Urothelium cell line (cell line): Measurements from ENCODE around the gene CNTN2.

Experiments used
- DNase-seq: peaks from one replicate; pipeline ENCODE4 v3.0.0; 2011; ENCODE audit warnings: low spot score, mixed read lengths
- FAIRE-seq: peaks from 2 replicates; lab custom pipeline; 2011; peaks lifted over from hg19 to GRCh38; lab: Jason Lieb, UNC

CNTN2 gene

DNA sequence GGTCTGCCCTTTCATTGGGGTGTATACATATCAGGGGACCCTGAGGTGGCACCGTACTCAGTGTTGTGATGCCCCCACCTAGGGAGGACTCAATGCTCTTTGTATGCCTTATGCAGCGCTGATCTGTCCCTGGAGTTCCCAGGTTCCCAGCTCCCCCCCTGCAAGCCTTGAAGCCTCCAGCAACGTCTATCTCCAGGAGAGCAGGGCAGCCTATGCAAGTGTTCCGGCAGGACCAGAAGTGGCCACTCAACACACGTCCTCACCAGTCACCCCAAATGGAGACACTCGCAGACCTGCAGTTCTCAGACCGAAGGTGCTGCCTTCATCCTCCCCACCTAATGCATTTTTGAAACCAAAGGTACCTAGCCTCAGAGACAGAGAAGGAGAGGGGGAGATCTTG, 25.2 kb upstream of the CNTN2 start:
- FAIRE-seq (no peak), DNase-seq (no peak)

DNA sequence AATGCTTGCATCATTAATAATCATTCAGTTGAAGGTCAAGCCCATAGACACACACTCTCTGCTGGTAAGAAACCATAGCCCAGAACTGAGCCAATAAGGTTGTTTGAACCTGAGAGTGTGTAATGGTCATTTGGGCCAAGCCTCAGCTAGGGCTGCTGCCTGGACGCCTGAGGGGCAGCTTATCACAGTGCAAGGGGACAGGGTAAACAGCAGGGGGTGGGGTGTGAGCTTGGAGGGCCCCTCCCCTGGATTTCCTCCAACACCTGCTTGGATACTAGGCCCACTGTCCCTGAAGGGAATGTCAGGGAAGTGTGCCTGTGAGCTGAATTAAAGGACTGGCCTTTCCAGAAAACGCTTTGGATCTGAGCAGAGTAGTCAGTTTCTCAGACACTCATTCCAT, 24.6 kb upstream of the CNTN2 start:
- no peak for FAIRE-seq
- no peak for DNase-seq

DNA sequence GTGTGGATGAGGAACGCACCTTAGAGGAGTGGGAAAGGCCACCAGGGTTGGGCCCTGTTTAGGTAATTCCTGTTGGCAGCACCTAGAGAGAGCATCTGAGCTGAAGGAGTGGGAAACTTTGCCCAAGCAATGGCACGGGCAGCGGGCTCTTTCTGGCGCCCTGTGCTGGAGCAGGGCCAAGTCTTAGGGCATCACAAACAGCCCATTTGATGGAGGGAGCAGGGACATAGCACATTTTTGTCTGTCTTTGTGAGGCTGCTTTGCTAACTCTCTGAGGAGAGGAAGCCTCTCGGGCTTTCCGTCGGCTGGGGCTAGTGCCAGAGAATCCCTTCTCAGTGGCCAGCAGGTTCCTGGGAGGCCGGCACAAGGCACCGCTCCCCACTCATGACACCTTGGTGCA, 22.5 kb upstream of the CNTN2 start:
- DNase-seq (no peak), FAIRE-seq (no peak)

DNA sequence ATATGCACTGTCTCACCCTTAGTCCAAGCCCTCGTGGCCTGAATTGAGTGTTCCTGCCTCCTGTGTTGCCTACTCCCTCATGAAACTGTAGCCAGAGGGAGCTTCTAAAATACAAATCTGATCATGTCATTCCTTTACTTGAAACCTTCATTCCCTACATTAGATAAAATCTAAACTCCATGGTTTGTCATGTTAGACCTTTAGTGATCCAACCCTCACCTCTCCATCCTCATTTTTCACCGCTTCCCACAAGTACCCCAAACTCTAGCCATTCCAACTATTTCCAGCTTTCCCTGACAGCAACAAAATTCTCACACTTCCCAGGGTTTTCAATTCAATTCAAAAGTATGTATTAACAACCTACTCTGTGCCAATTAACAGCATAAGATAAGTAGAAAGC, 18.3 kb upstream of the CNTN2 start:
- FAIRE-seq (no peak), DNase-seq (no peak)

DNA sequence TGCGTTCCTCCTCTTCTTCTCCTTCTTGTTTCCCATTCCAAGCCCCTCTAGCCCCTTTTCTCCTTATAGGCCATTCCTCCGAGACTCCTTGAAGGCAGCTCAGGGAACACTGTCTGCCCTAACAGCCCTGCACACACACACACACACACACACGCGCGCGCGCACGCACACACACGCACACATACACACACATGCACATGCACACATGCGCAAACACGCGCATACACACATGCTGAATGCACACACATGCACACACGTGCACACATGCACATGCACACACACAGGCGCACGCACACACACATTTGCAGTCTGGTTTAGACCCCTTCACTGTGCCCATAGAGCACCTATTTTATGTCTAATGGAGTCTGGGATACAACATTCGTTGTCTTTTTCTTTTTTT, 17.8 kb upstream of the CNTN2 start:
- no peak for DNase-seq
- no peak for FAIRE-seq

DNA sequence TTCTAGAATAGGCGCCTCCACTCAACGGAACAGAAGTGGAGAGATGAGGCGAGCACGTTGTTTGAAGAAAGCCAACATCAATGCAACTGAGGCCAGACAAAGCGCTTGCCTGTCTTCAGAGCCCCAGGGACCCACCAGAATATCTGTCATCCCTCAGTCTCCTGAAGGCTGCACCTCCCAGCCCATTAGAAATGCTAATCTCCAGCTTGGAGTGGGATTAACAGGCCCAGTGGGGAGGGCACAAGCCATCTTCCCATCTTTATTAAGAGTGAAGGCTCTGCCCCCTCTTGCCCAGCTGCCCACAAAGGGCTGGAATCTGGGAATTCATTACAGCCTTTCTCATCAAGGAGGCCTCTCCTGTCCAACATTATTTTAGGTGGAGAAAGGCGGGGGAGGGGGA, 16.8 kb upstream of the CNTN2 start:
- no peak for FAIRE-seq
- DNase-seq = no peak

DNA sequence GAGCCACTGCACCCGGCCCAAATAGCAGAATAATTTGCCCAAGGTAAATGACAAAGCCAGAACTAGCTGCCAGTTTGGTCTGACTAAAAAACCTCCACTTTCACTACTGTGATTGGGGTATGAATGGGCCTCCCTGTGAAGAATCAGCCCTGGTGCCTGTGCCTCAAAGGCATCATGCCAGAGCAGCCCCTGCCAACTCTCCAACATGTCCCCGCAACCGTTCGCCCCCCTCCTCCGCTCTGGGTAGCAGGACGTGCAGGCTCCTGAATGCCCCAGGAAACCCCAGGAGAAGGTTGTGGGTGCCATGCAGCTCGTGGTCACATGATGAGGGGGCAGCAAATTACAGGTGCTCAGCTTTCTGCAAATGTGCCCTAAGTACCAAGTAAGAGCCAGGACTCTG, 14.6 kb upstream of the CNTN2 start:
- no peak for FAIRE-seq
- no peak for DNase-seq

DNA sequence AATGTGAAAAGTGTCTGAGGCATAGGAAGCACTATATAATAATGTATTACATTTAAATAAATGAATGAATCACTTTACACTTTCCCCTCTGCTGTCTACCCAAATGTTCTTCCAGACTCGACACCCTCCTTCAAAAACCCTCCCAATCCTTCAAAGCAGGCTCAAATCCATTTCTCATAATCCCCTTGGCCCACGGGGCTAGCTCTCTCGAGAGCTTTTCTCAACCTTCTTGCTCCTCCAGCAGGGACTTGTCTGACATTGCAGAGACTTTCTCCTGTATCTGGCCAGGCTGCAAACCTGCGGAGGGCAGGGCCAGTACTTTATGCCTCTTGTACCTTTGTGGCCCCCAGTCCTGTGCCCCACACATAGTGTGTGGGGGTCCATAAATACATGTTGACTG, 14.1 kb upstream of the CNTN2 start:
- FAIRE-seq (no peak), DNase-seq (no peak)

DNA sequence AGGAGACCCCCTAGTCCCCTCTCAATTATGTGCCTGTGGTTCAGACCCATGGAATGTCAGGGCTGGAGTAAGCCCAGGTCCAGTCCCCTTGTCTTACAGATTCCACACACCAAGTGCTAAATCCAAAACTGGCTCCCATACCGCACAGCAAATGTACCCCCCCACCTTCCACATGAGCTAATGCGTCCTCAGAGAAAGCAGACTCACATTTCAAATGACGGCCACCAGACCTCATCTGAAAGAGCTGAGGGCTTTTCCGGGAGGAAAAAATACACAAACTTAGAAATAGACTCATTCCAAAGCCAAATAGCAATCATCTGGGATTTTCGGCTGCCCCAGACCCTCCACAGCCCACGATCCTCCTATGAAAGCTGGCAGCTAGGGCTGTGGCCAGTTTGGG, 12.8 kb upstream of the CNTN2 start:
- FAIRE-seq (no peak), DNase-seq (no peak)

DNA sequence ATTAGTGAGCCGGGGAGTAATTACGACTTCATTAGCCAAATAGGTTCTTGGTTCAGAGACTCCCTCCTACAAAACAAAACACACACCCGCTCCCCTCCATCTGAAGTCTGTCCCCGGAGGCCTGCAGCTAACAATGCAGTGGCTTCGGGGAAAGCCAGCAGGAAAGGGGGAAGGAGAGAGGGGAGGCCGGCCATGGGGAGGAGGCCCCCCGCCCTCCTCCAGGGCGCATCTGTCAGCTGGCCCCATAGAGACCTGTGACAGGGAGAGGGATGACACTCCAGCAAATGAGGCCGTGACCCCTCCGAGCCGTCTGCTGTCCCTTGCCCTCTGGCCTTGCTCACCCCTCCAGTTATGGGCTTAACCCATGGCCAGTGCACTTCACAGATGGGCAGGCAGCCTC, 12.1 kb upstream of the CNTN2 start:
- DNase-seq (no peak), FAIRE-seq (no peak)

DNA sequence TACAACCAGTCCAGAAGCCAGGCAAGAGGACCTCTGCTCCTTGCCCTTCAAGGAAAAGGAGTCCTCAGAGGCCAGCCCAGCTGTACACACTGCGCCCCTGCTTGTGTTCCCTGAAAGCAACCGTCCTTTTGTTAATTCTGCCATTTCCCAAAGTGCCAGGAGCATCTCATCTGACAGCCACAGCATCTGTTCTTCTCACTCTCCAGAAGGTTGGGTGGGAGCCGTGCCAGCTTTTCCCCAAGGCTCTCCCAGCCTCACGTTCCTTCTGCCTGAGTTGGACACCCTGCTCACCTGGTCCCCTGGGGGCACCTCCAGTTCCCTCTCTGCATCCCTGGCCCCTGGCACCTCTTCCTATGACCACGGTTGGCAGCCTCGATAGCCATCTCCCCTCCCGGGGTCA, 10.5 kb upstream of the CNTN2 start:
- FAIRE-seq (no peak), DNase-seq (no peak)

DNA sequence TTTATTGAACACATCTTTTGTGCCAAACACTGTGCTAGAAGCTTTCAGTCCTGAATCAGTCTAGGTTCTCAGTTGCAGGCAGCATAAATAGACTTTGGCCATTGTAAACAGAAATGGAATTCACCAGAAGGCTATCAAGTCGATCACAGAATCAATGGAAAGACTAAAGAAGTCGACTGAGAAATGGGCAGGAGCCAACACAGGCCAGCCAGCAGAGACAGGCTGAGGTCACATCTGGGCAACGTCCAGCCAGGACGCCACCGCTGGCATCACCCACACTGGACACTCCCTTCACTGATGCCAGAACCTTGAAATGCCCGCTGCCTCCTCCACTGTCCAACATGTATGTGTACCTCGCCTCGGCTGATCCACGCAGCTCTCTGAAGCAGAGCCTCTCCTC, 5.5 kb upstream of the CNTN2 start:
- DNase-seq = no peak
- no peak for FAIRE-seq

DNA sequence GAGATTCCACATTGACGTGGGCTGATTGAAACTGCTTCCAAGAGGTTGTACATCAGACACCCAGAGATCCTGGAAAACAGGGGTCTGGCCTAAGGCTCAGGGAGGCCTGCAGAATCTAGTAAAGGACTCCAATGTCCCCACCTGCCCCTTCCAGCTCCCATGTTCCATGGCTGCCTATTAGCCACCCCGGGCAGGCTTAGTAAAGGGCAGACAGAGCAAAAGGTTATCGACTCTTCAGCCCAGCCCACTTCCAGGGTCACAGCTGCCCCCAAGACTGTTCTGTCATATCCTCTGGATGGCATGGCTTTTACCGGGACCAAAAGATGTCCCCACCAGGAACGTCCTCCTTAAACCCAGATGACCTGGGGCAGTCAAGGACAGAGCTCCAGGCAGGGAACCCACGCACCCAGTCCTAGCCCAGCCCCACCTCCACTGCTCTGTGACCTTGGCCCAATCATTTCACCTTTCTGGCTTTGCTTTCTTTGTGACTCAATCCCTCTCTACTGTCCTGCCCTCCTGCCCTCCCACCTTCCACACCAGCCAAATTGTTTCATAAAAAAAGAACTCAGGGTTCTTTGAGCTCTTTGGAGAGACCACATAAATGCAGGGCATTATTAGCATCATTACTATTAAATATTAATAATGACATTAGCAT, 4.8 kb upstream of the CNTN2 start:
- FAIRE-seq (no peak), DNase-seq (no peak)

DNA sequence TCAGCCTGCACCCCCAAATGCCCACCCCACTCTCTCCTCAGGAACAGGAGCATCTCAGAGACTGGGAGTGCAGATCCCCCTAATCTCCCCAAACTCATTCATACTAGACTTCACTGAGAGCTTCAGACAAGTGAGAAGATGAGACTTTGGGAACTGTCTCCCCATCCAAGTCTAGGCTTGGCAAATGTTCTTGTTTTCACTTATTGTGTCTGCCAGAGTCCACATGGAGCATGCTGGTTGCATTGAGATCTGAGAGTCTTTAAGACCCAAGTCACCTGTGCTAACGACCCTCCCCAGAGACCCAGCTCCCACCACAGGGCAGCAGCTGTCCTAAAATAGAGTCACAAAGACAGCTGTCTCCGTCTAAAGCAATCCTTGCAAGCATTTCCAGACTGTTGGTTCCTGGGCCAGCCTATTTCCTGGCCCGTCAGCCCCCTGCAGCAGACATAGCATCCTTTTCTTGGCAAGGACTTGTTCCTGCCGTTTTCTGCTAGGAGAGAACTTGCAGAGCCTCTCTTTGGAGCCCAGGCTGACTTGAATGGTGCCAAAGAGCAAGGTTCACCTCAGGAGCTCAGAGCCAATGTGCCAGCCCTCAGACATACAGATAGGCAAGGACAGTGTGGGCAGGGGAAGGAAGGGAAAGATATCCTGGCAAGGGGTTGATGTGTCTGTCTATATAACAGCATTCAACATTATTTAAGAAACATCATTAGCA, 1.9 kb upstream of the CNTN2 start:
- no peak for DNase-seq
- no peak for FAIRE-seq

DNA sequence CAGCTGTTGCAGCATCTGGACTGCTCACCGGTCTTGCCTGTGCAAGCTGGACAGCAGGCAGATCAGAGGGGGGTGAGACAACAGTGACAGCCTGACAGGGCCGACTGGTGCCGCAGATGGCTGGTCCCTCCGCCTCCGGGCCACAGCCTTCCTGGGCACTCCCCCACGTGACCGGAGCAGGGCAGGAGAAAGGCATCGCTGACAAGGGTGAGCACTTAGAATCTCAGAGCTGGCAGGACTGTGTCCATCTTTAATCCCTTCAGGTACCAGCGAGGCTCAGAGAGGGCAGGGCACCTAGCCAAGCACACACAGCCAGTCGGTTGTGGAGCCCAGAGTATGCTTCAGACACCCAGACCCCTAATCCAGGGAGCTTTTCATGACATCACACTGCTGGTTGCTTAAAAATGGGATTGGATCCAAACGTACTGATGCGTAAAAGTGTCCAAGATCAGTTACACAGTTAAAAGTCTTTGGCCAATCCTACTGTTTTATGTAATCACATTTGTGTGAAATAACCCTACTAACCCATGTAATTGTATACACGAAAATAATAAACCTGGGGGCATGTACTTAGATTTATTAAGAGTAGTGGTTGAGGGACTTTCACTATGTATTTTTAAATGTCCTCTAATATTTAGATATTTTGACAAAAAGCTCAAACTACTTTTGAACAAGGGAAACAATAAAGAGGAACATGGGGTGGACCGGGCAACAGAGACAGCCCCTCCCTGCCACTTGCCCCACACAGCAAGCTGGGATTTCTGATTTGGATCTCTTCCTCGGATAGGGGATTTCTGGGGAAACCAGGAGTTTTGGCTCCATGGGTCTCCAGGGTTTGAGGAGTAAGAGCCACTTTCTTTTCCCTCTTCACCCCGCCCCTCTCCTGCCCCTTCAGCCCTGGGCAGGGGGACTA, 758 bp upstream of the CNTN2 start:
- DNase-seq = no peak

DNA sequence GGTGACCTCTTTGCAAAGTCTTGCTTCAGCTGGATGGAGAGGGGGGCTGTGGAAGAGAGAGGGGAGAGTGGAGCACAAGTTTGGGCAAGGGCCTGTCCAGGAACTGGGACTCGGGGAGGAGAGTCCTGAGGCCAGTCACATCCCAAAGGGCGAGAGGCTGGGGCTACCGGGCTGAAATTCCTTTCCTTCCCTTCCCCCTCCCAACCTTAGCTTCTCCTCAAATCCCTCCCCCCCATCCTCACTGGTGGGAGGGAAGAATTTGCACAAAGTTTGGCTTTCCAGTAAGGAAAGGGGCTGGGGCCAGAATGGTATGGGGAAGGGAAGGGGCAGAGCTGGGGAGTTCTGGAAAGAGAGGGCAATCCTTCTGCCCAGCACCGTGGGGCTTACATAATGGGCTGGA, 854 bp downstream of the CNTN2 start:
- FAIRE-seq = no peak
- DNase-seq = no peak

More for the DNA sequence above, 758 bp upstream of the CNTN2 start:
- no peak for FAIRE-seq

DNA sequence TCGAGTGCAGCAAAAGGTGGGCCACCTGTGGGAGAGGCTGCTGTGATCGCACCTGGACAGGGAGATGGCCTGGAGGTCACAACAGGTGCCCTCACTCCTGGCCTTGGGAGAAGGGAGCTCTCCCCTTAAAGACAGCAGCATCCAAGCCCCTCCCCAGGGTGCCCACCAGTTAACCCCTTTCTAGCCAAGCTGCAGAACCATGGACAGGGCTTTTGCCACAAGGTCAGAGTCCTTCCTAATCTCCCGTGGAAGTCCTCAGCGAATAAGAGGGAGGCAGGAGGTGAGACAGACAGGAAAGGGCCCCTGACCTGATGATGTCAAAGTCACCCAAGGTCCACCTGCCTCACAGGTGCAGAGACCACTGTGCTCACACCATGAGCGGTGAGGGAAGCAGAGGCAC, 1.7 kb downstream of the CNTN2 start:
- no peak for FAIRE-seq
- no peak for DNase-seq

DNA sequence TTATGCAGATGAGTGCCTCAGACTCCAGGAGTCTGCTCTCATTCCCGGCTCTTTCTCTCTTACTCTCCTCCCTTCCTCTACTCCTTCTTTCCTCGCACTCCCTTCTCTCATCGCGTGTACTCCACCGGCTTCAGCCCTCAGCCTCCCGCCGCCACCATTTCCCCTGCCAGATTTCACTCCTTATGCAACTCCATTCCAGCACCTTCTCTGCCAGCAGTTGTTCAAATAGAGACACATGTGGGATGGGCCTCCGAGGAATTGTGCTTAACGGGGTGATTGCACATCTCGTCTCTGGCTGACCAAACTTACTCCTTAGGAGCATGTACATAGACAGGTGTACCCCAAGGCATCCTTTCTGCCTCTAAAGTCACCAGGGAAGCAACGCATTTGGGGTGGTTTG, 2.1 kb downstream of the CNTN2 start:
- FAIRE-seq (no peak), DNase-seq (no peak)

DNA sequence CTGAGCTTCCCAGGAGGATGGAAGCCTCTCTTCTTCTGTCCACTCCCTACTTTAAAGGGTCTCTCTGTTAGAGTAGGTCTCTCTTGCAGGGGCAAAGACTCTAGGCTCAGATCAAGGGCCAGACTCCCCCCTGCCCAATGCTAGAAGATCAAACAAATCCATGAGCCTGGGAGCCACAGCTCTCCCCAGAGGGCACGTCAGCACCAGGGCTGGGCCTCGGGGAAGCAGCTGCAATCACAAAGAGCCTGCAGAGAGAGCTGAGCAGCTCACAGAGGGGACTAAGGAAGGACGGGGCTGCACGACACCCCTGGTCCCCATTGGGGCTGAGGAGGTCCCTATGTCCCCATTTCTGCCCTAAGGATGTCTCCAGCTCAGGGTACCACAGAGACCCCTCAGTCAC, 3.9 kb downstream of the CNTN2 start:
- no peak for DNase-seq
- no peak for FAIRE-seq

DNA sequence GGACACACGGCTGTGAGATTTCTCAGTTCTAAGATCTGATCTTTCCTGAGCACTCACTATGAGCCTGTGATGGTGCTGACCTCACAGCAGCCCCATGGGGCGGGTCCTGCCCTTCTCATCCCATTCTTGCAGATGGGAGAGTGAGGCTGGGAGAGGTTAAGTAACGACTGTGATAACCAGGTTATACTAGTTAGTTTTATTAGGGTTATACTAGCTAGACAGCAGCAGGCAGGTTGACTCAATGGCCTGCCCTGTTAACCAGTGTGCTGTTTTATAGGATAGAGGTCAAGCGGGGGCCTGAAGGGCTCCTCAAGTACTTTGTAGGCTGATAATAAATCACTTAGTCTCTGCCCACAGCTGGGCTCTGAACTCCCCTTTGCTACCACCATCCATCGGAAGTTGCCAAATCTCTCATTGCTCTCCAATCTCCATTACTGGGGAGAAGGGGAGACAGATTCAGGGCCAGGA, 4.8 kb downstream of the CNTN2 start:
- FAIRE-seq (no peak), DNase-seq (no peak)

DNA sequence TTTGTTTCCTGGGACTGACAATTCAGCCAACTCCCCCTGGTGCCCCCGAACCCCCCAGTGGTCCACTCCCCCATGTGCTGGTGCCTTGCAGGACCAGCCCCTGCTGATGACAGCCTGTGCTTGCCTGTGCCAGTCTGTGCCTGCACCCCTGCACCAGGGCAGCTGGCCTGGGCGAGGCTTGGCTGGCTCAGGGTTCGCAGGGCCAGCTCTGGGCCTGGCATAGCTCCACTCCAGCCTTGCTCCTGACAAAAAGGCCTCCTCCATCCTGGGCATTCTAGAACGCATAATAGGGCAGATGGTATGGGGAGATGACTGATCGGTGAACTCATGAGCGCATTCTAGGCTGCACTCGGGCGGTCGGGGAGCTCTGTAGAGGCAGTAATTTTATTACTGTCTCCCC, 5.4 kb downstream of the CNTN2 start:
- FAIRE-seq (no peak), DNase-seq (no peak)

DNA sequence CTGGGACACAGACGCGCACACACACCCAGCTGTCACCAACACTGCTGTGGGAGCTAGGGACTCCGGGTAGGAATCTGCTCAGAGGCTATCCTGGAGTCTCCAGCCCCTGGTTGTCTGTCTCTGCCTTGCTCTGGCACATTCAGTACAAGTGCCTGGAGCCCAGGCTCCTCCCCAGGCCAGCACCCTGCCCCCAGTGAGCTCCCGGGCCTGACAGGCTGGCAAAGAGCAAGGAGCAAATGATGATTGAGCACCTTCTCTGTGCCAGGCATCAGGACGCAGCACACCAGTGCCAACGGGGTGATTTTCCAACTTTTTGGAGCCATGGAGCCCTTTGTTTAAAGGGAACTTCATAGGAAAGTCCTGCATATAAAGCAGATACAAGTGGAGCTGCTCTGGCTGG, 6.5 kb downstream of the CNTN2 start:
- DNase-seq (no peak), FAIRE-seq (no peak)
